GM23338 (cell line): ENCODE results near the gene EMX1. TPM values are rescaled to one million over a fixed set of nuclear protein-coding genes. Genes with fewer than 3 reads are reported as not detected.

ENCODE experiments used
- ATAC-seq: fragments of 200-7000 bp; cut with Tn5 transposase; 3 replicates; pipeline ENCODE4 v1.9.1; 2020
- DNase-seq: peaks from one replicate; pipeline ENCODE4 v3.0.0-alpha.2; 2015; ENCODE audit warnings: low spot score
- H2AFZ ChIP-seq: fragments of 200-600 bp; sonication (generic); 2 replicates; pipeline ENCODE4 v1.8.0; 2016; ENCODE audit warnings: antibody characterized with exemption, mild to moderate bottlenecking, moderate library complexity
- H3F3A ChIP-seq: fragments of 200-600 bp; sonication (generic); replicated peaks from 2 replicates; pipeline ENCODE4 v1.8.0; 2017; ENCODE audit warnings: antibody characterized with exemption, mixed run types, low read depth
- H3K27ac ChIP-seq: fragments of 200-600 bp; sonication (generic); 2 replicates; pipeline ENCODE4 v1.6.1; 2016; ENCODE audit warnings: low read depth
- H3K27me3 ChIP-seq: fragments of 200-600 bp; sonication (generic); 2 replicates; pipeline ENCODE4 v1.8.0; 2016; ENCODE audit warnings: mild to moderate bottlenecking, mixed run types, moderate library complexity; ENCODE audit not compliant: insufficient read depth
- H3K36me3 ChIP-seq: fragments of 200-600 bp; sonication (generic); 2 replicates; pipeline ENCODE4 v1.8.0; 2016; ENCODE audit warnings: mild to moderate bottlenecking; ENCODE audit not compliant: insufficient read depth
- H3K4me1 ChIP-seq: fragments of 200-600 bp; sonication (generic); 2 replicates; pipeline ENCODE4 v1.8.0; 2016; ENCODE audit warnings: mild to moderate bottlenecking, moderate library complexity; ENCODE audit not compliant: insufficient read depth
- H3K4me2 ChIP-seq: fragments of 200-600 bp; sonication (generic); 2 replicates; pipeline ENCODE4 v1.7.1; 2017; ENCODE audit warnings: mixed run types
- H3K4me3 ChIP-seq: fragments of 200-600 bp; sonication (generic); 2 replicates; pipeline ENCODE4 v1.6.1; 2016; ENCODE audit warnings: mixed run types
- H3K79me2 ChIP-seq: fragments of 200-600 bp; sonication (generic); replicated peaks from 2 replicates; pipeline ENCODE4 v1.8.0; 2017; ENCODE audit warnings: mild to moderate bottlenecking; ENCODE audit not compliant: insufficient read depth
- H3K9me2 ChIP-seq: fragments of 200-600 bp; sonication (generic); 2 replicates; pipeline ENCODE4 v1.8.0; 2017; ENCODE audit not compliant: insufficient read depth
- H4K20me1 ChIP-seq: fragments of 200-600 bp; sonication (generic); replicated peaks from 2 replicates; pipeline ENCODE4 v1.8.0; 2017; ENCODE audit warnings: mild to moderate bottlenecking; ENCODE audit not compliant: insufficient read depth
- H3K27ac Mint-ChIP-seq: 2 replicates; pipeline ENCODE4 v1.8.0; 2020; ENCODE audit warnings: inconsistent platforms, mild to moderate bottlenecking, moderate library complexity, mixed read lengths
- H3K27me3 Mint-ChIP-seq: 3 replicates; pipeline ENCODE4 v1.8.0; 2022; ENCODE audit warnings: low read depth, mild to moderate bottlenecking, moderate library complexity, mixed read lengths, inconsistent platforms; ENCODE audit not compliant: insufficient read depth, poor library complexity
- H3K36me3 Mint-ChIP-seq: 3 replicates; pipeline ENCODE4 v1.8.0; 2021; ENCODE audit warnings: low read depth, mild to moderate bottlenecking, inconsistent platforms, moderate library complexity, mixed read lengths
- H3K4me1 Mint-ChIP-seq: 3 replicates; pipeline ENCODE4 v1.8.0; 2020; ENCODE audit warnings: mild to moderate bottlenecking, inconsistent platforms, mixed read lengths
- H3K4me3 Mint-ChIP-seq: 3 replicates; pipeline ENCODE4 v1.8.0; 2021; ENCODE audit warnings: moderate library complexity, mild to moderate bottlenecking, inconsistent platforms, mixed read lengths
- H3K9me3 Mint-ChIP-seq: 3 replicates; pipeline ENCODE4 v1.8.0; 2020; ENCODE audit warnings: moderate library complexity, mild to moderate bottlenecking, inconsistent platforms, mixed read lengths
- CREB1 ChIP-seq: fragments of 250-450 bp; sonication (Bioruptor Pico); IDR thresholded peaks from 2 replicates; pipeline ENCODE4 v1.5.0; 2020; ENCODE audit warnings: low read depth, mild to moderate bottlenecking, moderate library complexity
- REST ChIP-seq: IDR thresholded peaks from one replicate; pipeline ENCODE4 v1.6.1; 2018; ENCODE audit warnings: antibody characterized with exemption; ENCODE audit not compliant: unreplicated experiment
- STAT1 ChIP-seq: IDR thresholded peaks from one replicate; pipeline ENCODE4 v1.6.1; 2016; ENCODE audit warnings: antibody characterized with exemption; ENCODE audit not compliant: unreplicated experiment
- ZNF114 ChIP-seq: fragments of 250-450 bp; sonication (Bioruptor Pico); IDR thresholded peaks from 2 replicates; pipeline ENCODE4 v1.5.0; 2020; ENCODE audit warnings: mild to moderate bottlenecking, moderate library complexity
- polyA plus RNA-seq: library from polyadenylated mRNA; unstranded; fragments of >200 nt; fragmentation: Nextera tagmentation; extraction: Ambion mirVana; gene quantifications from 2 replicates; pipeline ENCODE4 v1.2.1, GENCODE V29; 2016
- total RNA-seq: library from RNA; depleted of rRNA; stranded (reverse); fragments of >200 nt; shearing (Covaris generic); gene quantifications from 2 replicates; pipeline ENCODE4 v1.2.3, GENCODE V29; 2014; rRNA removed

EMX1 gene
- total and polyA plus RNA-seq, 2 experiments from 2014 or later: 3.9 to 7.9 TPM

DNA sequence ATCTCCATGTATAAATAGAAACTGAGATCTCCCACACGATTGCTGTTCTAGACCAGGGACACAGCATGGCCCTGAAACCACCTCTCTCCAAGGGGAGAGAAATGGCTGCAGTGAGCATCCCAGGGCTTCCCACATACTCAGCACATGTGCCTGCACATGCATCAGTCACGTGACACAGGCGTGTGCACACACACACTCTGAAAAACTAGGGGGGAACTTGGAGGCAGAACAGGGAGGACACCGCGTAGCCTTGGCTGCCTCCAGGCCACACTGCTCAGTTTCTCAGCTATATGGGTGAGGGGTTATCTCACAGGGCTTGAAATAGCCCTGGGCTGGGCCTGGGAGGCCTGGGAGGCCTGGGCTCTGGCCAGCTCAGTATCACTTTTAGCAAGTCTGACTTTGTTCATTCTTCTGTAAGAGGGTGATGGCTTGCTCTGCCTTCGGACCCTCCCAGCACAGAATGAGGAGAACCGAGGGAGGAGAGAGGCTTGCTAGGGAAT, 66.9 kb downstream of the EMX1 start:
- Histone ChIP-seq H2AFZ (no peak overlapping the region), H3K27ac (no peak overlapping the region), H3K79me2 (no peaks in the 10 kb centered on the region), H3K27me3 (no peaks in the 10 kb centered on the region), H4K20me1 (no peaks in the 10 kb centered on the region), H3K4me3 (no peak overlapping the region), H3K9me2 (no peaks in the 10 kb centered on the region), H3K4me1 (no peaks in the 10 kb centered on the region), H3K4me2 (no peak overlapping the region), H3K36me3 (no peaks in the 10 kb centered on the region), H3F3A (no peaks in the 10 kb centered on the region)
- peaks cover 6% of the 10 kb centered on the region for H3K27me3 Mint-ChIP-seq
- TF ChIP-seq ZNF114 (CRISPR knock-in tag): no peak
- TF ChIP-seq STAT1: no peak
- no peak for TF ChIP-seq CREB1 (CRISPR knock-in tag)
- no peak for TF ChIP-seq REST
- ATAC-seq: no peak
- DNase-seq: no peak
- peaks cover 14% of the 10 kb centered on the region for H3K4me1 Mint-ChIP-seq
- H3K4me3 Mint-ChIP-seq: no peak overlapping the region; the same call in 2 of the 3 replicates
- H3K36me3 Mint-ChIP-seq: peaks cover 7% of the 10 kb centered on the region; the same call in 2 of the 3 replicates
- no peaks in the 10 kb centered on the region for H3K9me3 Mint-ChIP-seq
- H3K27ac Mint-ChIP-seq: no peak overlapping the region

Other genes with a start within 250 kb of the EMX1 start
- gene EXOC6B, start 91.5 kb upstream of the EMX1 start, total RNA-seq: 43.5 and 45.9 TPM in 2 replicates
- 6.7 and 7.2 TPM in 2 replicates for gene EXOC6B, start 91.5 kb upstream of the EMX1 start, polyA plus RNA-seq
- gene SPR, start 30.1 kb upstream of the EMX1 start, total RNA-seq: 15.2 and 18.4 TPM in 2 replicates
- gene SPR, start 30.1 kb upstream of the EMX1 start, polyA plus RNA-seq: 9.5 and 10.7 TPM in 2 replicates
- 25.8 and 26.3 TPM in 2 replicates for gene SFXN5, start 154.2 kb downstream of the EMX1 start, total RNA-seq
- 23.6 and 25.4 TPM in 2 replicates for gene SFXN5, start 154.2 kb downstream of the EMX1 start, polyA plus RNA-seq
- 15.7 and 16.6 TPM in 2 replicates for gene RAB11FIP5, start 195.4 kb downstream of the EMX1 start, total RNA-seq
- gene RAB11FIP5, start 195.4 kb downstream of the EMX1 start, polyA plus RNA-seq: 4.3 and 4.4 TPM in 2 replicates